GM12878 (cell line): Measurements from ENCODE around the gene FAAP100. TPM values are rescaled to one million over a fixed set of nuclear protein-coding genes. Genes with fewer than 3 reads are reported as not detected.

Experiments used
- ATAC-seq: fragments of 200-7000 bp; cut with Tn5 transposase; 3 replicates; pipeline ENCODE4 v1.9.1; 2020; ENCODE audit warnings: mild to moderate bottlenecking, moderate library complexity
- BruUV-seq: library from RNA; stranded (reverse); fragments of 400-500 nt; replicated peaks from 2 replicates; lab custom pipeline; 2021; lab: Mats Ljungman, UMichigan
- CTCF ChIA-PET: fragments of 300-600 bp; sonication (Branson Sonifier 250); formaldehyde crosslinking; extraction: SDS; loops from one replicate; lab custom pipeline; 2021; ENCODE audit warnings: inconsistent platforms; lab: Yijun Ruan, JAX
- POLR2A ChIA-PET: fragments of 350-600 bp; formaldehyde crosslinking; extraction: SDS; loops from one replicate; lab custom pipeline; 2021; ENCODE audit warnings: inconsistent platforms; lab: Charles Lee
- RAD21 ChIA-PET: fragments of 300-600 bp; sonication (Branson Sonifier 250); formaldehyde crosslinking; loops from one replicate; lab custom pipeline; 2023; ENCODE audit warnings: antibody characterized with exemption; ENCODE audit not compliant: unreplicated experiment; lab: Charles Lee
- SMC1A ChIA-PET: fragments of 300-600 bp; sonication (Branson Sonifier 250); formaldehyde crosslinking; loops from one replicate; lab custom pipeline; 2023; ENCODE audit not compliant: unreplicated experiment, uncharacterized antibody; lab: Charles Lee
- DNase-seq: peaks from one replicate; pipeline ENCODE4 v3.0.0-alpha.2; 2011; ENCODE audit warnings: low read depth, low spot score
- FAIRE-seq: peaks from 3 replicates; lab custom pipeline; 2011; peaks lifted over from hg19 to GRCh38; lab: Jason Lieb, UNC
- H2AFZ ChIP-seq: 2 replicates; pipeline ENCODE4 v1.6.0; 2011; ENCODE audit warnings: low read depth, low read length, control low read depth; ENCODE audit not compliant: control insufficient read depth
- H3K27ac ChIP-seq: 2 replicates; pipeline ENCODE4 v1.5.1; 2011; ENCODE audit warnings: control low read depth; ENCODE audit not compliant: control insufficient read depth, insufficient read depth
- H3K27me3 ChIP-seq, 2 experiments: replicated peaks in 1 of 2; 2 replicates each; pipeline versions ENCODE4 v1.6.0 to v1.6.1; 2011; ENCODE audit warnings: low read length in 1 of 2; ENCODE audit not compliant: control insufficient read depth in 2 of 2, insufficient read depth in 2 of 2
- H3K36me3 ChIP-seq, 2 experiments: 2 replicates each; pipeline ENCODE4 v1.5.1; 2011; ENCODE audit warnings: low read length in 1 of 2; ENCODE audit not compliant: control insufficient read depth in 2 of 2, insufficient read depth in 2 of 2
- H3K4me1 ChIP-seq: 2 replicates; pipeline ENCODE4 v1.6.1; 2011; ENCODE audit warnings: mild to moderate bottlenecking, low read length, moderate library complexity, mixed read lengths; ENCODE audit not compliant: control insufficient read depth, insufficient read depth
- H3K4me2 ChIP-seq: 2 replicates; pipeline ENCODE4 v1.6.0; 2011; ENCODE audit warnings: control low read depth; ENCODE audit not compliant: control insufficient read depth, insufficient read depth
- H3K4me3 ChIP-seq: fragments of 200-600 bp; sonication (generic); 2 replicates; pipeline ENCODE4 v1.5.1; 2016
- H3K79me2 ChIP-seq: 2 replicates; pipeline ENCODE4 v1.6.0; 2011; ENCODE audit warnings: low read length; ENCODE audit not compliant: control insufficient read depth, insufficient read depth
- H3K9ac ChIP-seq: 2 replicates; pipeline ENCODE4 v1.8.0; 2011; ENCODE audit warnings: low read length, control low read depth, mixed read lengths; ENCODE audit not compliant: control insufficient read depth, insufficient read depth
- H3K9me3 ChIP-seq: replicated peaks from 3 replicates; pipeline ENCODE4 v1.5.1; 2011; ENCODE audit warnings: mild to moderate bottlenecking, low read length; ENCODE audit not compliant: control insufficient read depth, insufficient read depth
- H4K20me1 ChIP-seq: 2 replicates; pipeline ENCODE4 v1.6.0; 2011; ENCODE audit not compliant: control insufficient read depth, insufficient read depth
- BHLHE40 ChIP-seq, 2 experiments: fragments of 450-650 bp in 1 of 2; IDR thresholded peaks; 2 replicates each; pipeline ENCODE4 v1.6.1; 2011 to 2017; ENCODE audit warnings: low read depth in 2 of 2, borderline replicate concordance in 1 of 2, improper control_type of control experiment in 1 of 2, low read length in 1 of 2, mild to moderate bottlenecking in 1 of 2
- CHD1 ChIP-seq: IDR thresholded peaks from 2 replicates; pipeline ENCODE4 v1.6.1; 2012; ENCODE audit warnings: low read depth, low read length, improper control_type of control experiment
- NFYB ChIP-seq: IDR thresholded peaks from 2 replicates; pipeline ENCODE4 v1.6.1; 2011; ENCODE audit warnings: low read depth, mild to moderate bottlenecking, low read length, improper control_type of control experiment, moderate library complexity; ENCODE audit not compliant: insufficient read depth
- POLR2AphosphoS2 ChIP-seq: IDR thresholded peaks from 2 replicates; pipeline ENCODE4 v1.6.1; 2011; ENCODE audit warnings: low read depth, mild to moderate bottlenecking, low read length, improper control_type of control experiment, moderate library complexity
- RCOR1 ChIP-seq: conservative IDR thresholded peaks from 2 replicates; pipeline ENCODE4 v1.6.1; 2012; ENCODE audit warnings: low read depth, low read length, improper control_type of control experiment
- SREBF1 ChIP-seq: IDR thresholded peaks from 2 replicates; pipeline ENCODE4 v1.6.1; 2012; ENCODE audit warnings: mild to moderate bottlenecking, low read length
- TAF1 ChIP-seq: IDR thresholded peaks from 2 replicates; pipeline ENCODE4 v1.6.1; 2011; ENCODE audit warnings: mild to moderate bottlenecking, low read depth, low read length, borderline replicate concordance
- YBX1 ChIP-seq: fragments of 450-650 bp; IDR thresholded peaks from 2 replicates; pipeline ENCODE4 v1.6.1; 2016; ENCODE audit warnings: antibody characterized with exemption
- WGBS: methylation state at CpG from one replicate; pipeline ENCODE4 v1.1.6; 2016; ENCODE audit warnings: low lambda C conversion rate; ENCODE audit not compliant: insufficient replicate concordance, insufficient coverage; ENCODE audit errors: missing lambda C conversion rate; 5-methylcytosine and 5-hydroxymethylcytosine counted together
- in situ Hi-C: fragments of 300-500 bp; cut with MboI; formaldehyde crosslinking; loops from 9 replicates; pipeline ENCODE4 v1.14.3; 2018; ENCODE audit warnings: mixed read lengths
- intact Hi-C: fragments of 100-400 bp; cut with micrococcal nuclease; formaldehyde crosslinking; loops from one replicate; pipeline ENCODE4 v1.14.2; 2022; ENCODE audit not compliant: unreplicated experiment
- polyA plus RNA-seq, 11 experiments: library from polyadenylated mRNA; depleted of rRNA in 4 of 11; unstranded in 6 of 11; stranded (reverse) in 5 of 11; fragments of >200 nt; fragmentation: Nextera tagmentation in 4 of 11; fragmentation: Illumina TruSeq in 1 of 11; extraction: Ambion mirVana in 4 of 11; extraction: Trizol in 1 of 11; gene quantifications; 1 replicate in 1 of 11; 2 replicates in 10 of 11; pipeline versions ENCODE4 v1.2.1 to v1.2.3, GENCODE V29; 2011 to 2016; ENCODE audit warnings: inconsistent platforms in 2 of 11, missing spikeins in 2 of 11, low read depth in 1 of 11
- total RNA-seq, 4 experiments: library from RNA; depleted of rRNA in 3 of 4; stranded (reverse); fragments of >200 nt in 3 of 4; fragmentation: Illumina TruSeq in 1 of 4; extraction: Trizol in 1 of 4; gene quantifications; 2 replicates each; pipeline versions ENCODE4 v1.2.1 to v1.2.3, GENCODE V29; 2013 to 2021

Gene FAAP100
- total and polyA plus RNA-seq, 10 of the 15 experiments (the other 5 are each of a cell fraction or from before 2014, with no cell fraction given): 0.11 to 46.2 (median 17.1) TPM

- no peaks in the 10 kb centered on the region for H3K27me3 ChIP-seq
- FAIRE-seq: no peak
- 94% methylated on average over 10 of the region's 10 CpGs for WGBS
- no peak for DNase-seq
- TF ChIP-seq BHLHE40 (IDR thresholded peaks at IDR 0.05; ENCODE audit: borderline replicate concordance in 1 of 2, low read depth in 2 of 2, low read length in 1 of 2): no peak
- no peak for TF ChIP-seq YBX1
- no peak for TF ChIP-seq TAF1
- no peak for TF ChIP-seq RCOR1
- TF ChIP-seq CHD1: no peak
- no peak for TF ChIP-seq NFYB
- no peak for TF ChIP-seq SREBF1
- TF ChIP-seq POLR2AphosphoS2: no peak
- TF ChIP-seq, all 136 proteins: peak for 0
- no peaks in the 10 kb centered on the region for H3K79me2 ChIP-seq
- no peak overlapping the region for H2AFZ ChIP-seq
- no peak overlapping the region for H3K4me2 ChIP-seq
- ChIA-PET RAD21 (no interaction called here), POLR2A (no interaction called here), SMC1A (interaction anchor here (0.7 kb wide), 1 partner anchor 26 kb away, joined by 3 read pairs; no protein-coding TSS in a partner anchor), CTCF (no interaction called here)
- H3K9me3 ChIP-seq: no peaks in the 10 kb centered on the region
- no peak overlapping the region for H3K4me3 ChIP-seq
- in situ Hi-C loops: no loop called here
- H3K27ac ChIP-seq: no peak overlapping the region
- H3K9ac ChIP-seq: no peak overlapping the region
- ATAC-seq: no peak
- H3K36me3 ChIP-seq: peaks cover 12 to 21% of the 10 kb centered on the region in 2 experiments
- H4K20me1 ChIP-seq: no peaks in the 10 kb centered on the region
- H3K4me1 ChIP-seq: no peaks in the 10 kb centered on the region
- no TSS peak for BruUV-seq
- intact Hi-C loops: no loop called here
These were observed 25.9 kb upstream of the FAAP100 start for GRCh38 chr17:81578038-81578441.
